NB4 (cell line): ENCODE results near the gene TSPAN5.

Experiments
- DNase-seq: peaks from one replicate; pipeline ENCODE4 v3.0.0; 2010; ENCODE audit warnings: low read depth
- H3K4me3 ChIP-seq: one replicate; pipeline ENCODE4 v1.5.1; 2011; ENCODE audit warnings: mild to moderate bottlenecking, low read depth, low read length, moderate library complexity
- CTCF ChIP-seq: IDR thresholded peaks from one replicate; pipeline ENCODE4 v1.5.1; 2012; ENCODE audit warnings: low read depth, low read length
- MAX ChIP-seq: IDR thresholded peaks from 2 replicates; pipeline ENCODE4 v1.6.1; 2011; ENCODE audit warnings: low read depth, low read length
- MYC ChIP-seq: IDR thresholded peaks from 2 replicates; pipeline ENCODE4 v1.6.1; 2011; ENCODE audit warnings: low read depth, low read length
- POLR2A ChIP-seq: IDR thresholded peaks from 2 replicates; pipeline ENCODE4 v1.6.1; 2011; ENCODE audit warnings: mild to moderate bottlenecking; ENCODE audit not compliant: insufficient read length; ENCODE audit errors: extremely low read depth

TSPAN5 gene

DNA sequence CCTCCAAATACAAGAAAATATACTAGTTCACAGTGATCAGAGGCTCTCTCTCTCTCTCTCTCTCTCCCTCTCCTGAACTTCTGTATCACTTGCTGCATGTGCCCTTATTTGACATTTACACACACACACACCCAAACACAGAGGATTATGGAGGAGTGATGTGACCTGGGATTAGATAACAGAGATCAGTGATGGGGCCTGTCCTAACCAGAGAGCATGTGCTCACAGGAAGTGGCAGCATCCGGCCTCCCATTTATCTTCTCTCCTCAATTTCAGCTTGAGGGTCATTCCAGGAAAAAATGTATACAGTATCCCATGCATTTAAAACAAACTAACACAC lies 143.0 kb downstream of the TSPAN5 start:
- DNase-seq = no peak
- no peak overlapping the region for H3K4me3 ChIP-seq
- no peak for TF ChIP-seq MYC
- no peak for TF ChIP-seq MAX
- no peak for TF ChIP-seq CTCF
- TF ChIP-seq POLR2A = no peak

GRCh38 chr4:98514741-98515469 lies 143.5 kb downstream of the TSPAN5 start:
- TF ChIP-seq POLR2A = no peak
- no peak for TF ChIP-seq CTCF
- no peak for TF ChIP-seq MAX
- TF ChIP-seq MYC = no peak
- no peak overlapping the region for H3K4me3 ChIP-seq
- no peak for DNase-seq

DNA sequence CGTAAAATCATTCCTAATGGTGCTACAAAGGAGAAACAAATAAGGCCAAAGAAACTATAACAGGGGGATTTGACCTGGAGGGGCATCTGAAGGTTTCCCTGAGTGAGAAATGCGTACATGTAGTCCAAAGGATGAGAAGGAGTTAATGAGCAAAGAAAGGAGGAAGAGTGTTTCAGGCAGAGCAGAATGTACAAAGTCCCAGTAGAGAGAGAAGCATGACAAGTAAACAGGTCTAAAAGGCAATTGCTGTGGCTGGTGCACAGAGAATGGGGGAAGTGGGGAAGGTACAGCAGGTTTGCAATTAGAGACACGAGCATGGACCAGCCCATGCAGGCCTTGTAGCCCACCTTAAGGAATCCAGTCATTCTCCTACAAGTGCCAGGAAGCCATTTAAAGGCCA lies 145.5 kb downstream of the TSPAN5 start:
- DNase-seq = no peak
- H3K4me3 ChIP-seq = no peak overlapping the region
- no peak for TF ChIP-seq POLR2A

DNA sequence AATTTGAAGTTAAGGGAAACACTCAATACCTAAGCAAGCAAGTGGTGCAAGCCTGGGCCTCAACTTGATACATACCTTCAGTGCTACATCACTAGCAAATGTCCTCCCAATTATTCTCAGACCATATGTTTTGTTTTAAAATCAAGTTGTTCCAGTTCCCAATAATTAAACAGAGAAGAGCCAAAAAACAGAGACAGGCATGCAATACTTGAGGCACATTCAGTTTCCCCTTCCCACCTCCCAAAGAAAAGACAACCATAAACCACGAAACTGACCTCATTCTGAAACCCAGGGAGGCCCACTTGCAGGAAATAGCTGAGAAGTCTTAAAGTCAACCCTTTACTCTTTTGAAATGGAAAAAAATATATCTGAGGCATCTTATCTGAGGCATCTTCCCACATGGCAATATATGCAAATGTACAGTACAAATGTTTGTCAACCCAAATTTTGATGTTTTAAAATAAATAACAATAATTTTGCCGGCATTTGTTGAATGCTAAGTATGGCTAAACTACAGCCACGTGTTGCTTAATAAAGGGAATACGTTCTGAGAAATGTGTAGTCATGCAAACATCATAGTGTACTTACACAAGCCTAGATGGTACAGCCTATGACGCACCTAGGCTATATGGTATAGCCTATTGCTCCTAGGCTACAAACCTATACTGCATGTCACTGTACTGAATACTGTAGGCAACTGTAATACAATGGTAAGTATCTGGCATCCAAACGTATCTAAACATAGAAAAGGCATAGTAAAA lies 147.5 kb downstream of the TSPAN5 start:
- H3K4me3 ChIP-seq = no peak overlapping the region
- DNase-seq = peak; percentile 64
- TF ChIP-seq MYC (no peak), CTCF (no peak), MAX (no peak), POLR2A (no peak)

DNA sequence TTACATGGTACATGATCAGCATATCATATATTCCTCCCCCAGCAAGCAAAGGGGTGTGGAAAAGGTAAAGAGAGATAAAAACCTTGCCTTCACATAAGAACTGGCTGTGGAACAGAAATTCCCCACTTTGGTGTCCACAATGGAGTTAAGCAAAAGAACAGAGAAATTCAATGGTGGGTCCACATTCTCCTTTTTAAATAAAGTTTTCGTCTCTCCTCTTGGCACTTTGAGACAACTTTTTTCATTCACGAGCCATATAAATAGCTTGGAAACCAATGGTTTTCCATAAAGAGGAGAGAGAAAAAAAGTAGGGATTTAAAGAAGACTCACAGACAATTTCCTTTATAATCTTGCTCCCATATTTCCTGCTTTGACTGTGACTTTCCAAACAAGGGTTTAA lies 148.1 kb downstream of the TSPAN5 start:
- DNase-seq = no peak
- TF ChIP-seq POLR2A (no peak), CTCF (no peak), MYC (no peak), MAX (no peak)
- no peak overlapping the region for H3K4me3 ChIP-seq

DNA sequence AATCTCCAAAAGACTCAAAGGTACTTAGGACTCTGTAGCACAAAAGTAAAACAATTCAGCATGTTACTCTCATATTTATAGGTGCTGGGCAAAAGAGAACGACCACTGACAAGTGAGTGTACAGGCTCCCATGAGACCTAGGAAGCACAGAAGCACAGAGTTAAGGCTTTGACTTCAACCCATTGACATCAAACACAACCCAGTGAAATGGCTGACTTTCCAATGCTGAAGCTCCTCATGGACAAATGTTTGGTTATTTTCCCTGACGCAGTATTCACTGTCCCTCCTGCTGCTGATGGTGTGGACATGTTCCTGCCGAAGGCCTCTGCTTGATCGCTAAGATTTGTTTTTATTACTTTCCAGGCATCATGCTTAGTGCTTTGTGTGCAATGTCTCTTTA lies 148.7 kb downstream of the TSPAN5 start:
- H3K4me3 ChIP-seq = no peak overlapping the region
- DNase-seq = no peak
- TF ChIP-seq MAX = no peak
- TF ChIP-seq POLR2A = no peak
- no peak for TF ChIP-seq CTCF
- no peak for TF ChIP-seq MYC
